ENCODE results near the gene DYNLRB1.
"Not testable (repeated sequence)": the region's sequence is repeated elsewhere in the genome, so short reads cannot be mapped to it uniquely, and the experiment has no call there.

The DYNLRB1 gene

DNA sequence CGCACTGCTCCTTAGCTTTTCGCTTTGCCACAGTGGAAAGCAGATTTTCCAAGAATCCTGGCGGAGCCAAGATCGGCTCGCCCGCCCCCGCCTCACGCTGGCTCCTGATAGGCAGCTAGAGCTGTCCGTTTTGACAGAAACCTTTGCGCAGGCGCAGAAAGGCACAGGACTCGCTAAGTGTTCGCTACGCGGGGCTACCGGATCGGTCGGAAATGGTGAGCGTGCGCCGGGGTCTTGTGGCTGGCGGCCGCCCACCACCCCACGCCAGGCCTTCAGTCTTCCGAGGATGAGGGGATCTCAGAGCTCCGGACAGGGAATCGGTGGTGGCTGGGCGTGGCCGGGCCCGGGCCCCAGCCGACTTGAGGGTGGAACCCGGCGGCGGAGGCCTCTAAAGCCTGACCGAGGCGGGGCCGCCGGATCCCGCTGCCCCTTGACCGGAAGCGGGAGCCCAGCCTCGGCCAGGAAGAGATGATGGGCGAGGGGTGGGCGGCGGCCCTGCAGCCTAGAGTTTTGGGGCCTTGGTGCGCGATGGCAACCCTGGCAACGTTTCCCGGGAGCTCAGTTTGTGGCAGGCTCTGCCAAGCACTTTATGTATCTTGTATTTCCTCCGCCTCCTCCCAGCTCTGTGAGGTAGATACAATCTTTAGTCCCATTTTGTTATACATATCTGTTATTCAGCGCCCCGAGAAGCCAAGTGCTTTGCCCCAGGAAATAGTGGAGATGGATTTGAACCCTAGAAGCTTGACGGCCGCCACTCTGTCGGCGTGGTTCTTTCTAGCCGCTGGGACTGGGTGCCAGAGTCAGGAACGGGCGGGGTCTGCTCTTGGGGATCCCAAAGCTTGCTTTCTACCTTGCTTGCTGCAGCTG lies at the start of gene DYNLRB1:
Gene DYNLRB1 (plus strand): TSS at position 176 of the 867 bp plus-strand sequence. CDS start 37 bp downstream, at position 213.
- DNase-seq (ENCODE audit: low read depth in 2 of 2): peak; percentile 94

GRCh38 chr20:34468951-34469350 lies 47.3 kb upstream of the DYNLRB1 start:
- DNase-seq (ENCODE audit: low read depth in 2 of 2): no peak

- no peak for DNase-seq (ENCODE audit: low read depth in 2 of 2)
Measured at GRCh38 chr20:34472246-34472925, 43.8 kb upstream of the DYNLRB1 start.

GRCh38 chr20:34473262-34473883 lies 42.8 kb upstream of the DYNLRB1 start:
- DNase-seq (ENCODE audit: low read depth in 2 of 2): peak; percentile 15 to 18

GRCh38 chr20:34475979-34476736 lies 40.1 kb upstream of the DYNLRB1 start:
- DNase-seq (ENCODE audit: low read depth in 2 of 2): peak; percentile 19 to 21

DNA sequence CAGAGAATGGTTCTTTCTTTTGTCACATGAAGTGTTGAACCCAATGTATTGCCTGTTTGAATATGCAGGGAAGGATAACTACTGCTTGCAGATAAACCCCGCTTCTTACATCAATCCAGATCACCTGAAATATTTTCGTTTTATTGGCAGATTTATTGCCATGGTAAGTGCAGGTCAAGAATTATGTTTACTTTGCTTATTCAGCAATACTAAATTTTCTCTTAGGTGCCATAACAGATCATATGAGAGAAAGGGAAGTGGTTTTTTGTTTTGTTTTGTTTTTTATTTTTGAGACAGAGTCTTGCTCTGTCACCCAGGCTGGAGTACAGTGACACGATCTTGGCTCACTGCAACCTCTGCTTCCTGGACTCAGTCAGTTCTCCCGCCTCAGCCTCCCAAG lies 36.6 kb upstream of the DYNLRB1 start:
- DNase-seq (ENCODE audit: low read depth in 2 of 2): no peak

DNA sequence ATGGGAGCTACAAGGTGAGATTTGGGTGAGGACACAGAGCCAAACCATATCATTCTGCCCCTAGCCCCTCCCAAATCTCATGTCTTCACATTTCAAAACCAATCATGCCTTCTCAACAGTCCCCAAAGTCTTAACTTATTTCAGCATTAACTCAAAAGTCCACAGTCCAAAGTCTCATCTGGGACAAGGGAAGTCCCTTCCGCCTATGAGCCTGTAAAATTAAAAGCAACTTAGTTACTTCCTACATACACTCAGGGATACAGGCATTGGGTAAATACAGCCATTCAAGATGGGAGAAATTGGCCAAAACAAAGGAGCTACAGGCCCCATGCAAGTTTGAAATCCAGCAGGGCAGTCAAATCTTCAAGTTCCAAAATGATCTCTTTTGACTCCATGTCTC lies 34.1 kb upstream of the DYNLRB1 start:
- not testable (repeated sequence) for DNase-seq (ENCODE audit: low read depth in 2 of 2)

DNA sequence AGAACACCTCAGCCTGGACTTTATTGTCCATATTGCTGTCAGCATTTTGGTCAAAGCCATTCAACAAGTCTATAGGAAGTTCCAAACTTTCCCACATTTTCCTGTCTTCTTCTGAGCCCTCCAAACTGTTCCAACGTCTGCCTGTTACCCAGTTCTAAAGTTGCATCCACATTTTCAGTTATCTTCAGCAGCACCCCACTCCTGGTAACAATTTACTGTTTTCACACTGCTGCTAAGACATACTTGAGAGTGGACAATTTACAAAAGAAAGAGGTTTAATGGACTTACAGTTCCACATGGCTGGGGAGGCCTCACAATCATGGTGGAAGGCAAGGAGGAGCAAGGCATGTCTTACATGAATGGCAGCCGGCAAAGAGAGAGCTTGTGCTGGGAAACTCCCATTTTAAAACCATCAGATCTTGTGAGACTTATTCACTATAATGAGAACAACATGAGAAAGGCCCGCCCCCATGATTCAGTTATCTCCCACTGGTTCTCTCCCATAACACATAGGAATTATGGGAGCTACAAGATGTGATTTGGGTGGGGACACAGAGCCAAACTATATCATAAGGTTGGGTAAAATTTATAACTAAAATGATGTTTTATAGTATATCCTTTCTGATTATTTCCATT lies 32.5 kb upstream of the DYNLRB1 start:
- DNase-seq (ENCODE audit: low read depth in 2 of 2): not testable (repeated sequence)

GRCh38 chr20:34485068-34485634 lies 31.1 kb upstream of the DYNLRB1 start:
- DNase-seq (ENCODE audit: low read depth in 2 of 2): no peak

DNA sequence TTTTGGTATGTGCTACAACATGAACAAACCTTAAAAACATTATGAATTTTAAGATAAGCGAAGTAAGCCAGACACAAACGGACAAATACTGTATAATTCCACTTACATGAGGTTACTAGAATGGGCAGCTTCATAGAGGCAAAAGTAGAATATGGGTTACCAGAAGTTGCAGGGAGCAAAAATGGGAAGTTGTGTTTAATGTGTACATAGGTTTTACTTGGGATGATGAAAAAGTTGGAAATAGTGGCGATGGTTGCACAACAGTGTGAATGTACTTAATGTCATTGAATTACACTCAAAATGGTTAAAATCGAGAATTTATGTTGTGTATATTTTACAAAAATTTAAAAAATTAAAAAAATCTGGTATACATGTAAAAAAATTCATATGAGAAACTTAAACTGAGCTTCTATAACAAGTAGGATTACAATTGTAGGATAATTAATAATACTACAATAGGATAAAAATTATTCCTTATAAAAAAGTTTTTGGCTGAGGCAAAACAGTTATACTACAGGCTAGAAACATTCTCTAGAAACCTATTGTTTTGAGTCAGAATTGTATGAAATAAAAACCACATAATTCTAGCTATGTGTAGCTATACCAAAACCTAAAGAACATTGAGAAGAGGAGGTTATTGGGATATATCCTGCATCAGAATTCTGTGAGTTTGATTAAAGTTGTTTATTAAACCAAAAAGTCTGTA lies 24.8 kb upstream of the DYNLRB1 start:
- no peak for DNase-seq (ENCODE audit: low read depth in 2 of 2)

GRCh38 chr20:34491932-34492509 lies 24.2 kb upstream of the DYNLRB1 start:
- no peak for DNase-seq (ENCODE audit: low read depth in 2 of 2)

DNA sequence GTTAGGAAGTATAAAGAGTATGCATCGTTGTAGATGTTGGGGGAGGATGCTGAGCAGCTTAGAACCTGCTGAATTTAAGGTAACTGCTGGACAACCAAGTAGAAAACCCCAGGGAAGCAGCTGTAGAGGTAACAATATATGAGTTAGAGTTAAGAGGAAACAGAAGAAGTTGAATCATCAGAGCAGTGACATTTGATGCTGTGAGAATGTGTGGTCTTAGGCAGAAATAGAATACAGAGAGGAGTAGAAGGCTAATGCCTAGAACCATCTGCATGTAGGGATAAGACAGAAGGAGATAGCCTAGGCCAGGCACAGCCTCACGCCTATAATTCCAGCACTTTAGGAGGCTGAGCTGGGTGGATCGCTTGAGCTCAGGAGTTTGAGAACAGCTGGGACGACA lies 22.6 kb upstream of the DYNLRB1 start:
- DNase-seq (ENCODE audit: low read depth in 2 of 2): no peak

DNA sequence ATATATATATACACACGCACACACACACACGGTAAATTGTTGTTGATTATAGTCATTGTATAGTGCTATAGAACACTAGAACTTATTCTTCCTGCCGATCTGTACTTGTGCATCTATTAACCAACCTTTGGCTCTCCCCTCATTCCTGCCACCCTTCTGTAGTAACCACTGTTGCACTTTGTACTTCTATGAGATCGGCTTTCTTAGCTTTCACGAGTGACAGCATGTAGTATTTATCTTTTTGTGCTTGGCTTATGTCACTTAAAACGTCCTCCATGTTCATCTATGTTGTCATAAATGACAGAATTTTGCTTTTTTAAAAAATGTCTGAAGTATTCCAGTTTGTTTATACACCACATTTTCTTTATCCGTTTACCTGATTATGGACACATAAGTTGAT lies 20.9 kb upstream of the DYNLRB1 start:
- no peak for DNase-seq (ENCODE audit: low read depth in 2 of 2)

DNA sequence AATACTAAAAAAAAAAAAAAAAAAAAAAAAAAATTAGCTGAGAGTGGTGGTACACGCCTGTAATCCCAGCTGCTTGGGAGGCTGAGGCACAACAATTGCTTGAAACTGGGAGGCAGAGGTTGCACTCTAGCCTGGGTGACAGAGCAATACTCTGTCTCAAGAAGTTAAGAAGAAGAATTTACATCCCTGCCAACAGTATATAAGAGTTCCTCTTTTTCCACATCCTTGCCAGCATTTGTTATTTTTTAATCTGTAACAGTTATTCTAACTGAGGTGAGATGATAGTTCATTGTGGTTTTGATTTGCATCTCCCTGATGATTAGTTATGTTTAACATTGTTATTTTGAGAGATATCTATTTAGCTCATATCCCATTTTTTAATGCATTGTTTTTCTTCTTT lies 20.3 kb upstream of the DYNLRB1 start:
- no peak for DNase-seq (ENCODE audit: low read depth in 2 of 2)

DNA sequence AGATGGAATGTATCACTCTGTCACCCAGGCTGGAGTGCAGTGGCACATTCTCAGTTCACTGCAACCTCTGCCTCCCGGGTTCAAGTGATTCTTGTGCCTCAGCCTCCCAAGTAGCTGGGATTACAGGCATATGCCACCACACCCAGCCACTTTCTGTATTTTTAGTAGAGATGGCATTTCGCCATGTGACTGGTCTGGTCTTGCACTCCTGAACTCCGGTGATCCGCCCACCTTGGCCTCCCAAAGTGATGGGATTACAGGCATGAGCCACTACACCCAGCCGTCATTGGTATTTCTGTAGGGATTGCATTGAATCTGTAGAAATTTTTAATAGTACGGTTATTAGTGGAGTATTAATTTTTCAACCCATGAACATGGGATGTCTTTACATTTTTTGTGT lies 18.6 kb upstream of the DYNLRB1 start:
- DNase-seq (ENCODE audit: low read depth in 2 of 2): not testable (repeated sequence)

GRCh38 chr20:34500823-34501222 lies 15.4 kb upstream of the DYNLRB1 start:
- no peak for DNase-seq (ENCODE audit: low read depth in 2 of 2)

GRCh38 chr20:34506480-34506879 lies 9.7 kb upstream of the DYNLRB1 start:
- no peak for DNase-seq (ENCODE audit: low read depth in 2 of 2)

- DNase-seq (ENCODE audit: low read depth in 2 of 2): no peak
Measured at GRCh38 chr20:34507702-34508413, 8.4 kb upstream of the DYNLRB1 start.

- no peak for DNase-seq (ENCODE audit: low read depth in 2 of 2)
Measured at GRCh38 chr20:34510575-34510974, 5.6 kb upstream of the DYNLRB1 start.
